ENCODE results near the gene RXRB. TPM values are rescaled to one million over a fixed set of nuclear protein-coding genes. Genes with fewer than 3 reads are reported as not detected.

Gene RXRB
- total and polyA plus RNA-seq, 2 donors (not counting 1 experiment from before 2014, with no cell fraction given), result 88.3 to 99.9 TPM

DNA sequence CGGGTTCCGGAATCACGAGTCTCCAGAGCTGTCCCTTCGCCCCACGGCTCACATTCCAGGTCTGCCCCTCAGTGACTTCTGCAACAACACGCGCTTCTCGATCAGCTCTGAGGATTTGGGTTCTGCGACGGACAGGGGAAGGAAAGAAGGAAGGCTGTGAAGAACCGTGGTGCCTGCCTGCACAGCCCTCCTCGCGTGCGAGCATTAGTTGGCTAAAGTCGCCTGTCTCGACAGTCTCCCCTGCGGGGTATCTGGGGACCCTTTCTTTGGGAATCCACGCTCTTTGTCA is 48.1 kb upstream of the RXRB start:
- H3K9me3 Mint-ChIP-seq (ENCODE audit: insufficient read depth), result no peaks in the 10 kb centered on the region
- ChIA-PET CTCF (interaction anchor here (0.8 to 6.0 kb wide), 50 partner anchors 9 to 835 kb away, joined by 3 to 80 read pairs (median 5); partner anchors contain the start of genes B3GALT4, HLA-DPB1, HSD17B8 and PFDN6), POLR2A (interaction anchor here (0.9 to 1.7 kb wide), 12 partner anchors 23 to 403 kb away, joined by 3 to 12 read pairs (median 3); partner anchors contain the start of genes B3GALT4, HLA-DPB1, HSD17B8 and RING1)
- Histone ChIP-seq H3K4me3 (ENCODE audit: control extremely low read depth in 1 of 5, extremely low read depth in 1 of 5, insufficient read depth in 1 of 5, low read depth in 2 of 5, low read length in 4 of 5) (peak overlapping the region; percentile 63 to 77 (median 74)), H3K4me2 (replicated peaks; ENCODE audit: low read depth, low read length, poor library complexity, severe bottlenecking) (peak overlapping the region; percentile 98), H2AFZ (ENCODE audit: insufficient read depth, low read depth, low read length, poor library complexity, severe bottlenecking) (peak overlapping the region; percentile 87), H3K79me2 (ENCODE audit: control insufficient read depth, insufficient read depth, low read length) (peaks cover 9% of the 10 kb centered on the region), H3K27me3 (replicated peaks in 1 of 4; ENCODE audit: control extremely low read depth in 1 of 4, control insufficient read depth in 3 of 4, insufficient read depth in 4 of 4, low read length in 3 of 4) (peaks cover 0 to 4% (median 0%) of the 10 kb centered on the region in 4 experiments), H4K20me1 (ENCODE audit: control insufficient read depth, insufficient read depth, low read length, poor library complexity, severe bottlenecking) (no peaks in the 10 kb centered on the region), H3K4me1 (ENCODE audit: control insufficient read depth in 2 of 2, insufficient read depth in 2 of 2, low read length in 2 of 2) (peaks cover 12 to 24% of the 10 kb centered on the region in 2 donors), H3K9me3 (ENCODE audit: control extremely low read depth in 1 of 3, control insufficient read depth in 2 of 3, insufficient read depth in 1 of 3, low read length in 2 of 3) (no peaks in the 10 kb centered on the region), H3K27ac (ENCODE audit: low read length in 2 of 2) (peak overlapping the region; percentile 75 to 88), H3K36me3 (replicated peaks in 1 of 2; ENCODE audit: control extremely low read depth in 1 of 2, control insufficient read depth in 1 of 2, extremely low read depth in 1 of 2, insufficient read depth in 2 of 2, low read length in 1 of 2) (peaks cover 0 to 9% of the 10 kb centered on the region in 2 experiments), H3K9ac (ENCODE audit: low read length) (peak overlapping the region; percentile 73)
- peaks cover 31% of the 10 kb centered on the region for H3K4me1 Mint-ChIP-seq
- intact Hi-C loops (cut with micrococcal nuclease), result loop anchor here (1.0 to 10.0 kb wide), 9 partner anchors 40 to 354 kb away; partner anchors contain the start of genes HLA-DMB, PFDN6, RGL2 and WDR46
- 2% methylated on average over 17 of the region's 18 CpGs for WGBS (ENCODE audit: insufficient coverage)
- DNase-seq (no peak), ATAC-seq (ENCODE audit: low read depth) (no peak)
- peaks cover 5% of the 10 kb centered on the region for H3K27me3 Mint-ChIP-seq
- TF ChIP-seq EZH2 (IDR thresholded peaks at IDR 0.05; ENCODE audit: borderline replicate concordance, insufficient read depth, low read depth, low read length, poor library complexity, severe bottlenecking), result no peak
- TF ChIP-seq, protein P1, sequence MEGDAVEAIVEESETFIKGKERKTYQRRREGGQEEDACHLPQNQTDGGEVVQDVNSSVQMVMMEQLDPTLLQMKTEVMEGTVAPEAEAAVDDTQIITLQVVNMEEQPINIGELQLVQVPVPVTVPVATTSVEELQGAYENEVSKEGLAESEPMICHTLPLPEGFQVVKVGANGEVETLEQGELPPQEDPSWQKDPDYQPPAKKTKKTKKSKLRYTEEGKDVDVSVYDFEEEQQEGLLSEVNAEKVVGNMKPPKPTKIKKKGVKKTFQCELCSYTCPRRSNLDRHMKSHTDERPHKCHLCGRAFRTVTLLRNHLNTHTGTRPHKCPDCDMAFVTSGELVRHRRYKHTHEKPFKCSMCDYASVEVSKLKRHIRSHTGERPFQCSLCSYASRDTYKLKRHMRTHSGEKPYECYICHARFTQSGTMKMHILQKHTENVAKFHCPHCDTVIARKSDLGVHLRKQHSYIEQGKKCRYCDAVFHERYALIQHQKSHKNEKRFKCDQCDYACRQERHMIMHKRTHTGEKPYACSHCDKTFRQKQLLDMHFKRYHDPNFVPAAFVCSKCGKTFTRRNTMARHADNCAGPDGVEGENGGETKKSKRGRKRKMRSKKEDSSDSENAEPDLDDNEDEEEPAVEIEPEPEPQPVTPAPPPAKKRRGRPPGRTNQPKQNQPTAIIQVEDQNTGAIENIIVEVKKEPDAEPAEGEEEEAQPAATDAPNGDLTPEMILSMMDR (IDR thresholded peaks at IDR 0.05), result peak; percentile 70
- peak overlapping the region; percentile 97 for H3K27ac Mint-ChIP-seq
- H3K4me3 Mint-ChIP-seq, result peak overlapping the region; percentile 97

Measured in B cell (primary cell).